HG03196 (cell line): ENCODE results near the gene MDC1.

ENCODE experiments used
- ATAC-seq: cut with Tn5 transposase; IDR thresholded peaks from one replicate; pipeline ENCODE4 v1.9.1; 2021; ENCODE audit not compliant: unreplicated experiment

Gene MDC1

GRCh38 chr6:30707281-30707850, 9.7 kb downstream of the MDC1 start:
- no peak for ATAC-seq

- ATAC-seq, result no peak
These were observed 11.5 kb downstream of the MDC1 start for GRCh38 chr6:30705620-30706019.

GRCh38 chr6:30703821-30704220, 13.3 kb downstream of the MDC1 start:
- no peak for ATAC-seq

- no peak for ATAC-seq
These were observed 14.1 kb downstream of the MDC1 start for GRCh38 chr6:30703011-30703410.

GRCh38 chr6:30700340-30700739, 16.7 kb downstream of the MDC1 start:
- ATAC-seq, result no peak

GRCh38 chr6:30696432-30696831, 20.6 kb downstream of the MDC1 start:
- no peak for ATAC-seq

GRCh38 chr6:30691208-30691847, 25.8 kb downstream of the MDC1 start:
- no peak for ATAC-seq

- peak; percentile 22 for ATAC-seq
These were observed 26.5 kb downstream of the MDC1 start, which contains the start of gene NRM for GRCh38 chr6:30690403-30691207. NRM (minus strand) TSS chr6:30690984; CDS start chr6:30690974, 10 bp downstream.

- ATAC-seq, result no peak
These were observed 27.1 kb downstream of the MDC1 start for GRCh38 chr6:30689985-30690384.

- ATAC-seq, result no peak
These were observed 27.8 kb downstream of the MDC1 start for GRCh38 chr6:30689022-30689865.

- ATAC-seq, result no peak
These were observed 28.5 kb downstream of the MDC1 start for GRCh38 chr6:30688569-30688968.

GRCh38 chr6:30687659-30688431, 29.2 kb downstream of the MDC1 start:
- ATAC-seq, result no peak

- ATAC-seq, result peak; percentile 38
These were observed 30.0 kb downstream of the MDC1 start for GRCh38 chr6:30686908-30687658.

GRCh38 chr6:30686009-30686907, 30.8 kb downstream of the MDC1 start, which contains the start of gene PPP1R18:
PPP1R18 (minus strand) TSS chr6:30686645; CDS start chr6:30686018, 627 bp downstream.
- ATAC-seq, result no peak

GRCh38 chr6:30685157-30686008, 31.7 kb downstream of the MDC1 start:
- no peak for ATAC-seq

- ATAC-seq, result no peak
These were observed 32.5 kb downstream of the MDC1 start for GRCh38 chr6:30684386-30685156.

GRCh38 chr6:30683980-30684338, 33.1 kb downstream of the MDC1 start:
- no peak for ATAC-seq
